Activated T-helper 17 cell treated with anti-CD3 and anti-CD28 coated beads, Interleukin-2, amount 50 U/mL, for 72 hours (primary cell): ENCODE results near the gene AKNA. TPM values are rescaled to one million over a fixed set of nuclear protein-coding genes. Genes with fewer than 3 reads are reported as not detected.
A peak's percentile ranks its signal among the peaks of the same experiment; 100 is the strongest.

ENCODE experiments used
- ATAC-seq: fragments of 150-1000 bp; cut with Tn5 transposase; replicated peaks from 2 replicates; pipeline ENCODE4 v1.10.0; 2021; ENCODE audit warnings: mild to moderate bottlenecking, moderate library complexity
- H3K27ac Mint-ChIP-seq: one replicate; pipeline ENCODE4 v1.8.0; 2022; ENCODE audit warnings: mixed read lengths
- H3K27me3 Mint-ChIP-seq: one replicate; pipeline ENCODE4 v1.8.0; 2022; ENCODE audit warnings: mixed read lengths
- H3K36me3 Mint-ChIP-seq: one replicate; pipeline ENCODE4 v1.8.0; 2022; ENCODE audit warnings: low read depth, mild to moderate bottlenecking, mixed read lengths
- H3K4me1 Mint-ChIP-seq: one replicate; pipeline ENCODE4 v1.8.0; 2022; ENCODE audit warnings: mixed read lengths
- H3K4me3 Mint-ChIP-seq: one replicate; pipeline ENCODE4 v1.8.0; 2022; ENCODE audit warnings: mild to moderate bottlenecking, mixed read lengths
- H3K9me3 Mint-ChIP-seq: one replicate; pipeline ENCODE4 v1.8.0; 2022; ENCODE audit warnings: mixed read lengths
- total RNA-seq, 2 donors: library from RNA; stranded (reverse); gene quantifications; one replicate each; pipeline ENCODE4 v1.2.3, GENCODE V29; 2022

Gene AKNA
- total RNA-seq, 2 donors from 2014 or later = 169 to 184 TPM

- Mint-ChIP-seq H3K9me3 (no peaks in the 10 kb centered on the region), H3K36me3 (peaks cover 100% of the 10 kb centered on the region), H3K27ac (peak overlapping the region; percentile 69), H3K4me1 (peaks cover 61% of the 10 kb centered on the region), H3K4me3 (peak overlapping the region; percentile 58), H3K27me3 (no peaks in the 10 kb centered on the region)
- ATAC-seq = no peak
Observed at GRCh38 chr9:114370968-114371320, 16.8 kb downstream of the AKNA start.

DNA sequence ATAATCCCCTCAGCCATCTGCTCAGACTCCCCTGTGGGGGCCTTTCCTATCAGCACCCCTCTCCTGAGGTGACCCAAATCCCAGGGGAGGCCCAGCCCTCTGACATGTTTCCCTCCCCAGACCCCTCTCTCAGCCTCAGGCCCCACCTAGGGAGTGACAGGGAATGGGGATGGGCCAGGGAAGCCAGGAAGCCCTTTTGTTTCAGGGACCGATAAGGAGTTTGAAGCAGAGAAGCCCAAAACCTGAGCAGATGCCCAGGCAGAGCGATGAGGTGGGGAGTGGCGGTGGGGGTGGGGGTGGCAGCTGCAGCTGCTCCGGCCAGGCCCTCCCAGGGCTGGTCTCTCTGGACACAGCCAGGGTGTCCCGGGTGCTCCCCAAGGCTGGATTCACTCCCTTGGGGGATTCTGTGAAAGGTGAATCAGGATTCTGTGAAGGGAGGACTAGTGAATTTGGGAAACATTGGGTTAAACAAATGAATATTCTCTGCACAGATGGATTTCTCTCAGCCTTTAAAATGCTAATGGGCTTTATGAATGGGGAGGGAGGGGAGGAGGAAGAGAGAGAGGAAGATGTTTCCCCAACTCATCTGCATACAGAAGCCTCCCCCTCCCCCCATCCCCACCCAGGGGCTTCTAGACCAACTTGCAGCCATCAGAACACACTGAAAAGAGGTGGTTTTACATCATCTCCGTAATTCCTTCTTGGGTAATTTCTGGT is 17.4 kb downstream of the AKNA start:
- Mint-ChIP-seq H3K4me1 (peaks cover 57% of the 10 kb centered on the region), H3K36me3 (peaks cover 100% of the 10 kb centered on the region), H3K9me3 (no peaks in the 10 kb centered on the region), H3K27ac (peak overlapping the region; percentile 69), H3K4me3 (peak overlapping the region; percentile 58), H3K27me3 (no peaks in the 10 kb centered on the region)
- ATAC-seq = no peak

GRCh38 chr9:114369216-114370130 is 18.3 kb downstream of the AKNA start:
- H3K27me3 Mint-ChIP-seq = no peaks in the 10 kb centered on the region
- no peak for ATAC-seq
- H3K4me1 Mint-ChIP-seq = peaks cover 53% of the 10 kb centered on the region
- H3K4me3 Mint-ChIP-seq = peak overlapping the region; percentile 13
- H3K36me3 Mint-ChIP-seq = peaks cover 100% of the 10 kb centered on the region
- H3K9me3 Mint-ChIP-seq = no peaks in the 10 kb centered on the region
- peak overlapping the region; percentile 15 for H3K27ac Mint-ChIP-seq

- Mint-ChIP-seq H3K9me3 (no peaks in the 10 kb centered on the region), H3K27ac (peak overlapping the region; percentile 89), H3K4me3 (peak overlapping the region; percentile 79), H3K36me3 (peaks cover 100% of the 10 kb centered on the region), H3K4me1 (peaks cover 58% of the 10 kb centered on the region), H3K27me3 (no peaks in the 10 kb centered on the region)
- ATAC-seq = no peak
Observed at GRCh38 chr9:114367772-114368569, 19.8 kb downstream of the AKNA start.

DNA sequence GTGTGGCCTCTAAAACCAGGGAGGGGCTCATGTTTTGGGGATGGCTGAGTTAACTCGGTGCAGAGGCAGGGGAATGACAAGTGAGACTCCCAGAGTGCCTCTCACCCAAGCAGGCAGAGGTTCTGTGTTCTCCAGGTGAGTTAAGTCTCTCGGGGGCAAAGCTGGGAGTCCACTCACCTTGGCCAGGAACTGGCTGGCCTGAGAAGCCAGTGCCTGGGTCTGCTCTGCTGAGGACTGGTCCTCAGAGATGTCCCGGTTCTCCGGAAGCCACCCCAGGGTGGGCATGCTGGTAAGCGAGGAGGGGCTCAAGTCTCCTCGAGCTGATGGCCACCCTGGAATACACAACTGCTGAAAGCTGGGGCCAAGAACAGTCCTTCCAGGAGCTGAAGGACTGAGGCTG is 20.4 kb downstream of the AKNA start:
- H3K27me3 Mint-ChIP-seq = no peaks in the 10 kb centered on the region
- peak overlapping the region; percentile 79 for H3K4me3 Mint-ChIP-seq
- H3K36me3 Mint-ChIP-seq = peaks cover 100% of the 10 kb centered on the region
- peaks cover 57% of the 10 kb centered on the region for H3K4me1 Mint-ChIP-seq
- ATAC-seq = no peak
- H3K27ac Mint-ChIP-seq = peak overlapping the region; percentile 89
- no peaks in the 10 kb centered on the region for H3K9me3 Mint-ChIP-seq

GRCh38 chr9:114366334-114367128 is 21.3 kb downstream of the AKNA start:
- Mint-ChIP-seq H3K4me3 (peak overlapping the region; percentile 79), H3K27ac (peak overlapping the region; percentile 89), H3K36me3 (peaks cover 100% of the 10 kb centered on the region), H3K27me3 (no peaks in the 10 kb centered on the region), H3K9me3 (no peaks in the 10 kb centered on the region), H3K4me1 (peaks cover 50% of the 10 kb centered on the region)
- peak; percentile 76 for ATAC-seq

- Mint-ChIP-seq H3K4me3 (peak overlapping the region; percentile 77), H3K36me3 (peaks cover 100% of the 10 kb centered on the region), H3K27me3 (no peaks in the 10 kb centered on the region), H3K4me1 (peaks cover 60% of the 10 kb centered on the region), H3K9me3 (no peaks in the 10 kb centered on the region), H3K27ac (peak overlapping the region; percentile 98)
- ATAC-seq = no peak
Observed at GRCh38 chr9:114365194-114365593, 22.6 kb downstream of the AKNA start.

DNA sequence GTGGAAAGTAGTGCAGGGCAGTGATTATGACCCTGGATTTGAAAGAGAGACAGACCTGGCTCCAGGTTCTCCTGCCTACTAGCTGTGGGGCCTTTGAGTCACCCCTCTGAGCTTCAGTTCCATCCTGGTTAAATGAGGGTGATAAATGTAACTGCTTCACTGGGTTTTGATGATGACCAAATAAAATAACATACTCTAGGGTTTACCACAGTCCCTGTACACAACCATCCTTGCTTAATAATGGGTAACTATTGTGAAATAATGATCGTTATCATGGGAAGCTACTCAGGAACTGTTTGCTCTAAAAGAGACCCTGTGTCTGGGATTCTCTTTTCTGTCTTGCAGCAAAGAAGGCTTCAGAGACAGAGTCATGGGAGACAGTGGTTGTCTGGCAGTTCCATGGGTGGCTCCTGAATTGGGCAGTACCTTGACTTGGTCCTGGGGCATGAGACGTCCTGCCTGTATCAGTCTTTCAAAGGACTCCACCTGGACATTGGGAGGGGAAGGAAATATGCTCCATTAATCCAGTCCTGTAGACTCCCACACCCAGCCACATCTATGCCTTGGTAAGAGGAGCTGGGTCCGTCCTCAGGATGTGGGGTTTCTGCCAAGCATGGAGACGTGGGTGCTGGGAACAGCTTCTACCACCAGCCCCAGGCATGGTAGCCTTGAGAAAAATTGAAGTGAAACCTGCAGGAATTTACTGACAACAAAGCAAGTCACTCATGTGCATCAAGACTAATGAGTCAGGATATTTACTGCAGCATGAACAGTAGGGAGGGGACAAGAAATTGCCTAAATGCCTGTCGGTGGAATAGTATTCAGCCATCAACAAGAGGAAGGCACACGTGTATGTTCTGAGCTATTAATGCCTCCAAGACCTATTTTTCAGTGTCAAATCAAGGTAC is 23.4 kb downstream of the AKNA start:
- Mint-ChIP-seq H3K9me3 (no peaks in the 10 kb centered on the region), H3K36me3 (peaks cover 100% of the 10 kb centered on the region), H3K27ac (peak overlapping the region; percentile 98), H3K4me3 (peak overlapping the region; percentile 77), H3K27me3 (no peaks in the 10 kb centered on the region), H3K4me1 (peaks cover 57% of the 10 kb centered on the region)
- peak; percentile 45 for ATAC-seq

DNA sequence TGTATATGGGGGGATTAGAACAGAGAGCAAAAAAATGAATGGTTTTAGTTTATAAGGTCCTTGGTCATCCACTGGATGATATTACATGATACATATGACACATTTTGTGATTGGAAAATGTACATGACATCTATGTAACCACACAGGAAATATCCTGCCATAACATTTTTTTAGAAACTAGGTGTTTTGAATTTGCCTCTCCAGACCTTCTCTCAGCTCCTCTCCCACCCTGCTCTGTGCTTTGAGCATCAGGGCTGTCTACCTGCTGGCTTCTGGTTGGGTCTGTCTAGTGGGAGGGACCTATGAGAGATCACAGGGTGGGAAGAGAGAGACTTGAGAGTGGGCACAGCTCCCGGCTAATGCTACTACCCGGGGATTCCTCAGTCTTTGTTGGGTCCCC is 24.4 kb downstream of the AKNA start:
- H3K4me1 Mint-ChIP-seq = peaks cover 57% of the 10 kb centered on the region
- H3K27me3 Mint-ChIP-seq = no peaks in the 10 kb centered on the region
- peak; percentile 60 for ATAC-seq
- H3K36me3 Mint-ChIP-seq = peaks cover 100% of the 10 kb centered on the region
- no peaks in the 10 kb centered on the region for H3K9me3 Mint-ChIP-seq
- H3K4me3 Mint-ChIP-seq = peak overlapping the region; percentile 77
- peak overlapping the region; percentile 98 for H3K27ac Mint-ChIP-seq

DNA sequence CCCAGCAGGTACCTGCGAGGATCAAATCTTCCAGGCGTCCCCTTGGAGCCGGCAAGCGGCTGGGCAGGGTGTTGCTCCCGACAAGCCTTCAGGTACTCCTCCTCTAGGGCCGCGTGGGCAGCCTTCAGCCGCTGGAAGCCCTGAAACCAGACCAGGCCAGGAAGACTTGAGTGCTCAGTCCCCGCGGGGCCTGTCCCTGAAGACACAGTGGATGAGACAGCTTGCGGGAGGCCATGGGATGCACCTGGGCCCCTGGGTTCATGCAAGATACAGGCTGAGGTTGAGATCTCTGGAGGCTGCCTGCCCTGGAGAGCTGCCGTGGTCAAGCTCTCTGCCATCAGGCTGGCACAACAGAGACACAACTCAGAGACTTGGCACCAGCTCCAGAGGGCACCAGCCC is 25.4 kb downstream of the AKNA start:
- Mint-ChIP-seq H3K36me3 (peaks cover 100% of the 10 kb centered on the region), H3K4me1 (peaks cover 56% of the 10 kb centered on the region), H3K9me3 (no peaks in the 10 kb centered on the region), H3K4me3 (no peak overlapping the region), H3K27ac (peak overlapping the region; percentile 98), H3K27me3 (no peaks in the 10 kb centered on the region)
- ATAC-seq = no peak

- Mint-ChIP-seq H3K36me3 (peaks cover 100% of the 10 kb centered on the region), H3K4me3 (no peak overlapping the region), H3K27me3 (no peaks in the 10 kb centered on the region), H3K4me1 (peaks cover 51% of the 10 kb centered on the region), H3K9me3 (no peaks in the 10 kb centered on the region), H3K27ac (peak overlapping the region; percentile 90)
- no peak for ATAC-seq
Observed at GRCh38 chr9:114361542-114361941, 26.2 kb downstream of the AKNA start.

GRCh38 chr9:114359801-114360200 is 28.0 kb downstream of the AKNA start:
- Mint-ChIP-seq H3K36me3 (peaks cover 100% of the 10 kb centered on the region), H3K4me1 (peaks cover 44% of the 10 kb centered on the region), H3K4me3 (no peak overlapping the region), H3K9me3 (no peaks in the 10 kb centered on the region), H3K27me3 (no peaks in the 10 kb centered on the region), H3K27ac (peak overlapping the region; percentile 90)
- ATAC-seq = no peak

GRCh38 chr9:114357911-114358328 is 29.9 kb downstream of the AKNA start:
- Mint-ChIP-seq H3K27ac (peak overlapping the region; percentile 77), H3K4me3 (no peak overlapping the region), H3K27me3 (no peaks in the 10 kb centered on the region), H3K36me3 (peaks cover 100% of the 10 kb centered on the region), H3K4me1 (peaks cover 26% of the 10 kb centered on the region), H3K9me3 (no peaks in the 10 kb centered on the region)
- ATAC-seq = no peak
